ENCODE data around the gene CBFA2T2. TPM values are rescaled to one million over a fixed set of nuclear protein-coding genes. Genes with fewer than 3 reads are reported as not detected.

The CBFA2T2 gene
- total RNA-seq, 1 donor from 2014 or later: 84.1 TPM

- peak; percentile 88 for DNase-seq
- Mint-ChIP-seq H3K27ac (ENCODE audit: unreplicated experiment) (peak overlapping the region; percentile 90), H3K36me3 (ENCODE audit: unreplicated experiment) (no peaks in the 10 kb centered on the region), H3K9me3 (ENCODE audit: unreplicated experiment) (peaks cover 11% of the 10 kb centered on the region), H3K27me3 (ENCODE audit: unreplicated experiment) (peaks cover 15% of the 10 kb centered on the region), H3K4me3 (ENCODE audit: unreplicated experiment) (peak overlapping the region; percentile 41), H3K4me1 (ENCODE audit: low read depth, unreplicated experiment) (peaks cover 23% of the 10 kb centered on the region)
- no peak for TF ChIP-seq CTCF (IDR thresholded peaks at IDR 0.05; ENCODE audit: partially characterized antibody, unreplicated experiment)
These were observed 24.2 kb upstream of the CBFA2T2 start for GRCh38 chr20:33465481-33466302.

GRCh38 chr20:33466303-33466646 lies 23.6 kb upstream of the CBFA2T2 start:
- peaks cover 17% of the 10 kb centered on the region for H3K27me3 Mint-ChIP-seq (ENCODE audit: unreplicated experiment)
- H3K27ac Mint-ChIP-seq (ENCODE audit: unreplicated experiment): peak overlapping the region; percentile 90
- no peak for DNase-seq
- H3K36me3 Mint-ChIP-seq (ENCODE audit: unreplicated experiment): no peaks in the 10 kb centered on the region
- no peak overlapping the region for H3K4me3 Mint-ChIP-seq (ENCODE audit: unreplicated experiment)
- no peak for TF ChIP-seq CTCF (IDR thresholded peaks at IDR 0.05; ENCODE audit: partially characterized antibody, unreplicated experiment)
- H3K4me1 Mint-ChIP-seq (ENCODE audit: low read depth, unreplicated experiment): peaks cover 25% of the 10 kb centered on the region
- H3K9me3 Mint-ChIP-seq (ENCODE audit: unreplicated experiment): peaks cover 11% of the 10 kb centered on the region

- Mint-ChIP-seq H3K27ac (ENCODE audit: unreplicated experiment) (no peak overlapping the region), H3K36me3 (ENCODE audit: unreplicated experiment) (no peaks in the 10 kb centered on the region), H3K9me3 (ENCODE audit: unreplicated experiment) (peaks cover 14% of the 10 kb centered on the region), H3K4me3 (ENCODE audit: unreplicated experiment) (no peak overlapping the region), H3K27me3 (ENCODE audit: unreplicated experiment) (peaks cover 12% of the 10 kb centered on the region), H3K4me1 (ENCODE audit: low read depth, unreplicated experiment) (peaks cover 29% of the 10 kb centered on the region)
- no peak for TF ChIP-seq CTCF (IDR thresholded peaks at IDR 0.05; ENCODE audit: partially characterized antibody, unreplicated experiment)
- no peak for DNase-seq
These were observed 19.4 kb upstream of the CBFA2T2 start for GRCh38 chr20:33470457-33470856.

GRCh38 chr20:33470866-33471265 lies 19.0 kb upstream of the CBFA2T2 start:
- H3K27ac Mint-ChIP-seq (ENCODE audit: unreplicated experiment): no peak overlapping the region
- H3K9me3 Mint-ChIP-seq (ENCODE audit: unreplicated experiment): peaks cover 11% of the 10 kb centered on the region
- no peaks in the 10 kb centered on the region for H3K36me3 Mint-ChIP-seq (ENCODE audit: unreplicated experiment)
- TF ChIP-seq CTCF (IDR thresholded peaks at IDR 0.05; ENCODE audit: partially characterized antibody, unreplicated experiment): no peak
- peaks cover 26% of the 10 kb centered on the region for H3K4me1 Mint-ChIP-seq (ENCODE audit: low read depth, unreplicated experiment)
- no peak for DNase-seq
- H3K4me3 Mint-ChIP-seq (ENCODE audit: unreplicated experiment): no peak overlapping the region
- H3K27me3 Mint-ChIP-seq (ENCODE audit: unreplicated experiment): peaks cover 8% of the 10 kb centered on the region

GRCh38 chr20:33472868-33473435 lies 16.9 kb upstream of the CBFA2T2 start:
- H3K9me3 Mint-ChIP-seq (ENCODE audit: unreplicated experiment): peaks cover 10% of the 10 kb centered on the region
- peak overlapping the region; percentile 88 for H3K27ac Mint-ChIP-seq (ENCODE audit: unreplicated experiment)
- no peaks in the 10 kb centered on the region for H3K36me3 Mint-ChIP-seq (ENCODE audit: unreplicated experiment)
- TF ChIP-seq CTCF (IDR thresholded peaks at IDR 0.05; ENCODE audit: partially characterized antibody, unreplicated experiment): no peak
- peak overlapping the region; percentile 74 for H3K4me3 Mint-ChIP-seq (ENCODE audit: unreplicated experiment)
- peaks cover 8% of the 10 kb centered on the region for H3K27me3 Mint-ChIP-seq (ENCODE audit: unreplicated experiment)
- no peak for DNase-seq
- peaks cover 35% of the 10 kb centered on the region for H3K4me1 Mint-ChIP-seq (ENCODE audit: low read depth, unreplicated experiment)
